ENCODE measurements around the gene ZDHHC7. TPM values are rescaled to one million over a fixed set of nuclear protein-coding genes. Genes with fewer than 3 reads are reported as not detected.

ZDHHC7 gene
- total RNA-seq, 1 experiment from 2014 or later: 39.1 TPM

- H3K18ac ChIP-seq (ENCODE audit: insufficient read length, low read depth, low read length): no peak overlapping the region
- no peak overlapping the region for H3K4ac ChIP-seq (ENCODE audit: low read depth, low read length)
- no peak overlapping the region for H2AK5ac ChIP-seq (ENCODE audit: insufficient read length, low read length)
- no peak overlapping the region for H3K4me3 Mint-ChIP-seq
- H4K5ac ChIP-seq (ENCODE audit: insufficient read length, low read depth, low read length): no peak overlapping the region
- no peak overlapping the region for H3T11ph ChIP-seq (ENCODE audit: low read length)
- no peaks in the 10 kb centered on the region for H3K27me3 ChIP-seq (ENCODE audit: insufficient read depth, low read length)
- H3K9ac ChIP-seq (ENCODE audit: extremely low read depth, insufficient read length, low read length): no peak overlapping the region
- peaks cover 8 to 10% of the 10 kb centered on the region in 2 experiments; a peak in 3 of 4 replicates for H3K4me1 Mint-ChIP-seq
- no peaks in the 10 kb centered on the region for H3K36me3 Mint-ChIP-seq (ENCODE audit: insufficient read depth in 1 of 3, low read depth in 3 of 3)
- no peak overlapping the region for H2BK12ac ChIP-seq (ENCODE audit: insufficient read length, low read depth, low read length)
- H4K8ac ChIP-seq (replicated peaks; ENCODE audit: insufficient read length, low read depth, low read length): no peak overlapping the region
- no peak overlapping the region for H2BK120ac ChIP-seq (ENCODE audit: low read depth, low read length, poor library complexity, severe bottlenecking)
- no peaks in the 10 kb centered on the region for H3K79me2 ChIP-seq (ENCODE audit: insufficient read depth, low read length)
- no peaks in the 10 kb centered on the region for H3K23me2 ChIP-seq (ENCODE audit: insufficient read length, low read depth, low read length, poor library complexity, severe bottlenecking)
- H4K91ac ChIP-seq (ENCODE audit: insufficient read length, low read depth, low read length): no peak overlapping the region
- no peak for DNase-seq
- H2AFZ ChIP-seq (ENCODE audit: low read length): no peak overlapping the region
- no peak overlapping the region for H3K56ac ChIP-seq (ENCODE audit: insufficient read length, low read depth, low read length)
- H3K14ac ChIP-seq (ENCODE audit: insufficient read depth, low read length): no peak overlapping the region
- peaks cover 8% of the 10 kb centered on the region for H3K27me3 Mint-ChIP-seq (ENCODE audit: low read depth)
- whole genome bisulfite sequencing (ENCODE audit: extremely low coverage, insufficient read length, low lambda C conversion rate): no CpG with 5 or more reads among the region's 18 CpGs
- H2BK15ac ChIP-seq (ENCODE audit: low read depth, low read length): no peak overlapping the region
- H3K9me3 Mint-ChIP-seq: no peaks in the 10 kb centered on the region
- no peaks in the 10 kb centered on the region for H4K20me1 ChIP-seq (ENCODE audit: control insufficient read depth, insufficient read depth, insufficient read length)
- H2BK5ac ChIP-seq (ENCODE audit: insufficient read length, low read length): no peak overlapping the region
- H3K4me2 ChIP-seq (ENCODE audit: insufficient read depth, insufficient read length, low read length): no peak overlapping the region
- no peaks in the 10 kb centered on the region for H3K79me1 ChIP-seq (ENCODE audit: insufficient read depth, low read depth, low read length, poor library complexity, severe bottlenecking)
- no peak overlapping the region for H2BK20ac ChIP-seq (ENCODE audit: low read depth, low read length, poor library complexity, severe bottlenecking)
- TF ChIP-seq, protein P1, sequence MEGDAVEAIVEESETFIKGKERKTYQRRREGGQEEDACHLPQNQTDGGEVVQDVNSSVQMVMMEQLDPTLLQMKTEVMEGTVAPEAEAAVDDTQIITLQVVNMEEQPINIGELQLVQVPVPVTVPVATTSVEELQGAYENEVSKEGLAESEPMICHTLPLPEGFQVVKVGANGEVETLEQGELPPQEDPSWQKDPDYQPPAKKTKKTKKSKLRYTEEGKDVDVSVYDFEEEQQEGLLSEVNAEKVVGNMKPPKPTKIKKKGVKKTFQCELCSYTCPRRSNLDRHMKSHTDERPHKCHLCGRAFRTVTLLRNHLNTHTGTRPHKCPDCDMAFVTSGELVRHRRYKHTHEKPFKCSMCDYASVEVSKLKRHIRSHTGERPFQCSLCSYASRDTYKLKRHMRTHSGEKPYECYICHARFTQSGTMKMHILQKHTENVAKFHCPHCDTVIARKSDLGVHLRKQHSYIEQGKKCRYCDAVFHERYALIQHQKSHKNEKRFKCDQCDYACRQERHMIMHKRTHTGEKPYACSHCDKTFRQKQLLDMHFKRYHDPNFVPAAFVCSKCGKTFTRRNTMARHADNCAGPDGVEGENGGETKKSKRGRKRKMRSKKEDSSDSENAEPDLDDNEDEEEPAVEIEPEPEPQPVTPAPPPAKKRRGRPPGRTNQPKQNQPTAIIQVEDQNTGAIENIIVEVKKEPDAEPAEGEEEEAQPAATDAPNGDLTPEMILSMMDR (conservative IDR thresholded peaks at IDR 0.05): no peak
- H3K27ac ChIP-seq (ENCODE audit: insufficient read length, low read depth, low read length): no peak overlapping the region
- 0 out of 7 replicates have a peak overlapping the region, but pooled peaks of 1 of the 3 experiments have one; percentile 35 for H3K27ac Mint-ChIP-seq
- no peak overlapping the region for H3K23ac ChIP-seq (ENCODE audit: insufficient read length, low read depth, low read length)
- no peaks in the 10 kb centered on the region for H3K9me3 ChIP-seq (ENCODE audit: control insufficient read depth, low read depth, low read length)
- H3K4me1 ChIP-seq (ENCODE audit: insufficient read depth, low read length): no peaks in the 10 kb centered on the region
These were observed 23.5 kb upstream of the ZDHHC7 start for GRCh38 chr16:85034591-85035433.

Measured in H9 (cell line).